Measurements from ENCODE around the gene HMG20A. TPM values are rescaled to one million over a fixed set of nuclear protein-coding genes. Genes with fewer than 3 reads are reported as not detected.

Gene HMG20A
- total RNA-seq, 1 experiment from 2014 or later = 29.5 TPM

DNA sequence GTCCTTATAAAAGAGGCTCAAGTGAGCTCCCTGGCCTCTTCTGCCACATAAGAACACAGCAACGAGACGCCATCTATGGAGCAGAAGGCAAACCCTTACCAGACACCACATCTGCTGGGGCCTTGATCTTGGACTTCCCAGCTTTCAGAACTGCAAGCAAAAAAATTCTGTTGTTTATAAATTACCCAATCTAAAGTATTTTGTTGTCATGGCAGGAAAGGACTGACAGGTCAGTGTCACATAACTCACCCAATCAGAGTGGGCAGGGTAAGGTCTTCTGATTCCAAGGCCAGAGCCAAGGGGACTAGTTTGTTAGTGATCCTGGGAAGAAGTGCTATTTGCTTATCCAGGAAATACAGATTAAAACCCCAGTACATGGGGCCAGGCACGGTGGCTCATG is 98.9 kb downstream of the HMG20A start:
- no peak for DNase-seq (ENCODE audit: low read depth, low spot score)
- in situ Hi-C loops (cut with HindIII; ENCODE audit: low pct_unique_long_range_greater_than_20kb, low sequenced_read_pairs) = no loop called here

DNA sequence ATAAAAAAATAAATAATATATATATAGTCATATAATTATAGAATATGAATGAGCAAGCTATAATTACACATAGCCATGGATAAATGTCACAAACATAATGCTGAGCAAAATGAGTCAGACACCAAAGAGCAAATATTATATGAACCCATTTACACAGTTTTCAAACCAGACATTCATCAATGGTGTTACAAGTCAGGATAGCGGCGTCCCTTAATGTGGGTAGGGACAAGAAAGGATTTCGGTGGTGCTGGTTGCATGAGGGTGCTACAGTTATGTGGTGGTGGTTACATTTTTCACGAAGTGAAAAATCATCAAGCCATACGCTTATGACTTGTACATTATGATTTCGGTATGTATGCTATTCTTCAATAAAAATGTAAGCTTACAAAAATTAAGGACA is 100.5 kb downstream of the HMG20A start:
- DNase-seq (ENCODE audit: low read depth, low spot score) = no peak
- in situ Hi-C loops (cut with HindIII; ENCODE audit: low pct_unique_long_range_greater_than_20kb, low sequenced_read_pairs) = no loop called here

DNA sequence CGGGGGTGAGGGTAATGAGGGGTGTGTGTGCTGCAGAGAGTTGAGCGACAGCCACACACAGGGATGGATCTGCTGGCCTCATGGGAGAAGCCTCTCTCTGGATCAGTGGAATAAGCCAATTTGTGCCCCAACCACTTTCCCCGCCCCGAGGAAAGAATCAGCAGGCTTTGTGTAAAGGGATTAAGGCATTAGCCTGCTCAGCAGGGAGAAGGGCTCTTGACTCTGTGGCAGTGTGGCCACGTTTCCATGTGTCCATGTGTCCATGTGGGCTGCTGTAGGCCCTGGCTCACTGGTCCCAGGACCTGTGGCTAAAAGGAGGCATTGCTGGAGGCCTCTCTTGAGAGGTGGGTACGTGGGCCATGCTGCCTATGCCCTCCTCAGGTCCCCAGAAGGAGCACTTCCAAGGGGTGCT is 104.7 kb downstream of the HMG20A start:
- in situ Hi-C loops (cut with HindIII; ENCODE audit: low pct_unique_long_range_greater_than_20kb, low sequenced_read_pairs) = no loop called here
- no peak for DNase-seq (ENCODE audit: low read depth, low spot score)

DNA sequence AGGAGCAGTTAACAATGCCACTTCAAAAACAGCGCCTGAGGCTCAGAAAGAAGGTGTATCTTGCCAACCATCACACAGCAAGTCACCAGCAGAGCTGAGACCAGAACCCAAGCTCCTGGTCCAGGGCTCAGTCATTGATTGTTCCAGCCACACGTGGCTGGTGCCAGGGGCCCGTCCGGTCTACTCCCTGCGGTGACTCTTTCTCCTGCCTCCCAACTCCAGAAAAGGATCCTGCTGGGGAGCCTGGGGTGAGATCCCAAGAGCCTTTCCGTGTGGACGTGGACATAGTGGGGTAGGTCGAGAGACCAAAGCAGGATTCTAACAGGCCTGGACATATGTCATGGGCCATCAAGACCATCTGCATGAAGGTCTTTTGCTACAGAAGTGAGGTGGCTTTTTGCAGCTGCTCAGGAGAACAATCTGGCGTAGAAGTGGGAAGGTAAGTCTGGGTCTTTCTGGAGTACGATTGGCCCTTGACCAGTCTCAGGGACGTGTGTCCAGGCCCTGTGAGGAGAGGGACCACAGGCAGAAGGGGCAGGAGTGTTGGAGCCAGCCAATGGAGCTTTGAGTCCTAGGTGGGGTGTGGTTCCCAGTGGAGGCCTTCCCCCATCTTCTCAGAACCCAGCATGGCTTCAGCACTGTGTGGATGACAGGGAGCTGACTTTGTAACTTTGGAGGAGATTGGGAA is 105.4 kb downstream of the HMG20A start:
- in situ Hi-C loops (cut with HindIII; ENCODE audit: low pct_unique_long_range_greater_than_20kb, low sequenced_read_pairs) = no loop called here
- DNase-seq (ENCODE audit: low read depth, low spot score) = no peak

DNA sequence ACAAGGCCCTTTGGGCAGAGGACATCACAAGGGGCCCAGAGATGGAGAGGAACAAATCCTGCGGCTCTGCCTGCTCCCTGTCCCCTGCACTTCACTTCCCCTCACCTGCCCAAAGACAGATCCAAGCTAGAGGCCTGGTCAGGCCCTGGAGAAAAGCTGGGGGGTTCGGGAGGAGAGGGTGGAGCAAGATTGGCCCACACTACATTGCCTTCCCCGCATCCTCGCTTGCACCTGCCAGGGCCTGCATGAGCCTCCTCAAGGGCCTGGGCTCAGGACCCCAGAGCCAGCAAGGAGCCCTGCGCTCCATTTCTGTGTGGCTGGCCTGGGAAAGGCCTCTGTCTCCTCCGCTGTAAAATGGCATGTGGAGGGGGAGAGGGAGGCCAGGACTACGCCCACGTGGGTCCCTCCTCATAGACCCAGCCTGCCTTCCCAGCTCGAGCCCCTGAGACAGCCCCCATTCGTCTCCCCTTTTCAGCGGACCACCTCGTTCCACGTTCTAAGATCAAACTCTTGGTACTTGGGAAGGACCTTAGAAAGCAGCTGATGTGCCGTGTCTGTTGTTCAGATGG is 106.0 kb downstream of the HMG20A start:
- DNase-seq (ENCODE audit: low read depth, low spot score) = no peak
- in situ Hi-C loops (cut with HindIII; ENCODE audit: low pct_unique_long_range_greater_than_20kb, low sequenced_read_pairs) = no loop called here

DNA sequence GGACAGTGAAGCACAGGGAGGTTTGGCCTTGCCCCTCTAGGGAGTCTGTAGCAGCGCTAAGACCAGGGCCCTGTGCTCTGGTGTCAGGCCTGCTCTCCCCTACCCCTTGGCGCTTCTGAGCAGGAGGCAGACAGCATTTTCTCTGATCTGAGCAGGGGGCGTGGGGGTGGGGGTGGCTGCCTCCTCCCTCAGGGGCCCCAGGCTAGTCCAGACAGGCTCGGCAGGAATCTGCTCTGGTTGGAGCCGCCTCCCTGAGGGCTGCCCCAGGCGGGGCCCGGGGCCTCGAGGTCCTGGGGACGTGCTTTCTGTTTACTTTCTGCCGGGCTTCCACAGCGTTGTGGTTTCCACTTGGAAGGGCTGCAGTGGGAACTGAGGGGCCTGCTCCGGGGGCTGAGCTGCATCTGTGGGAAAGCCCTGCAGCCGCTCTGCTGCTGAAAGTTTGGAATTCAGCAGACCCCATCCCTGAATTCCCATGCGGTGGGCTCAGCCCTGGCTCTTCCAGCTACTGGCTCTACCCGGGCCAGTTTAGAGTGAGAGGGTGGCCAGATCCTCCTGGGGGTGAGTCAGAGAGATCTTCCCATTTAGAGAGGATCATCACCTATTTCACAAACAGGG is 106.6 kb downstream of the HMG20A start:
- in situ Hi-C loops (cut with HindIII; ENCODE audit: low pct_unique_long_range_greater_than_20kb, low sequenced_read_pairs) = no loop called here
- no peak for DNase-seq (ENCODE audit: low read depth, low spot score)

DNA sequence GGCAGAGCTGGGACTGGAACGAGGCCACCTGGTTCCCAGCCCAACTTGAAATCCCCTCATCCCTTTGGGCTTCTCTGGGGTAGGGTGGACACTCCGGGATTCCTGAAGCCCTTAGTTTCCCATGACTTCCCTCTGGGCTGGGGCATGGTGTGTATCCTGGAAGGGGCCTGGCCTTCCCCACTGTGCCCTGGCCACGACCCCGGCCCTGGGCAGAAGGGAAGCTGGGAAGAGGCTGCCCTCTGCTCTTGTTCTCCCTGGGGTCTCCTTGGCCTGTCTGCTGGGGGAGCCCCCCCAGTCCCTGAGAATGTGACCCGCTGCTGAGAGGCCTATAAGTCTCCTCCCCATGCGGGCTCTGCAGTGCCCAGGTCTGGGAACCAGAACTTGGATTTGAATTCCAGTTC is 107.1 kb downstream of the HMG20A start:
- in situ Hi-C loops (cut with HindIII; ENCODE audit: low pct_unique_long_range_greater_than_20kb, low sequenced_read_pairs) = no loop called here
- no peak for DNase-seq (ENCODE audit: low read depth, low spot score)

DNA sequence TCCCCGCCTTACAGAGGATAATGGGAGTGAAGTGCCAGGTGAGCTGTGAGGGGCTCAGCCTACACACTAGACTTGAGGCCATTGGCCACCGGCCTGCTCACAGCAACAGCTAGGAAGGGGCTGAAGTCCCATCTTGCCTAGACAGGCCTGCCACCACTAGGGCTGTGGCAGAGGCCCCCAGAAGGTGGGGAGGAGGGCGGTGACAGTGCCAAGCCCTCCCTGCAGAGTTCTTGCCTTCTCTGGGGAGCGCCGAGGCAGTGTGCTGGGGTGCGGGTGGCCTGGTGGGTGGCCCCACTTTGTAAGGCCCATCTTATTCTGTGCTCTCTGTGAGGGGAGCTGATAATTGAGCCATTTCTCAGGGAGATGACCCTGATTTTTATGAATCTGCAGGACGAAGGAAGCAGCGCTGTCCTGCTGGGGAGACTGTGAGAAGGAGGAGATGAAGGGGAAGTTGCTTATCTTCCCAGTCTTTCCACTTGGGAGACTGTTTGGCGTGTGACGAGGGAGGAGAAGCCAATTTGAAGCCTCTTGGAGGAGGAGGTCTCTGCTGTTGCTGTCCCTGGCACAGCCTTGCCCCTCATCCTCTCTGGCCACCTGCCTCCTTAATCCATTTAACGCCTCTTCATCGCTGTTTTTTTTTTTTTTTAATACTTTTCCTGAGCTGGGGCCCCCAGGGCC is 107.7 kb downstream of the HMG20A start:
- DNase-seq (ENCODE audit: low read depth, low spot score) = no peak
- in situ Hi-C loops (cut with HindIII; ENCODE audit: low pct_unique_long_range_greater_than_20kb, low sequenced_read_pairs) = no loop called here

DNA sequence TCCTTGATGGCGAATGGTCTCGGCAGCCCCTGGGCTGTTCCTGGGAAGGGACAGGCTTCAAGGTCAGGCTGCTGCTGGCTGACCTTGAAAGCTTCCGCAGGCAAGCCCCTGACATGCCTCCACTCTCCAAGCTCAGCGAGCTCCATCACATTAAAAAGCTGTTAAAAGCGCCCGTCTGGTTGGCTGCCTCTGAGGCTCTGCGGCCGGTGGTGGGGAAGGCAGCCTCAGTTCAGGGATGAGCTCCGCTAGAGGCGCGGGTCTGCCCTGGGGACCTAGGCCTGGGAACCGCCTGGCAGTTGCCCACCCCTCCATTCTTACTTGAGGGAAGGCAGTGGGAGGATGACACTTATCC is 108.3 kb downstream of the HMG20A start:
- in situ Hi-C loops (cut with HindIII; ENCODE audit: low pct_unique_long_range_greater_than_20kb, low sequenced_read_pairs) = no loop called here
- no peak for DNase-seq (ENCODE audit: low read depth, low spot score)

DNA sequence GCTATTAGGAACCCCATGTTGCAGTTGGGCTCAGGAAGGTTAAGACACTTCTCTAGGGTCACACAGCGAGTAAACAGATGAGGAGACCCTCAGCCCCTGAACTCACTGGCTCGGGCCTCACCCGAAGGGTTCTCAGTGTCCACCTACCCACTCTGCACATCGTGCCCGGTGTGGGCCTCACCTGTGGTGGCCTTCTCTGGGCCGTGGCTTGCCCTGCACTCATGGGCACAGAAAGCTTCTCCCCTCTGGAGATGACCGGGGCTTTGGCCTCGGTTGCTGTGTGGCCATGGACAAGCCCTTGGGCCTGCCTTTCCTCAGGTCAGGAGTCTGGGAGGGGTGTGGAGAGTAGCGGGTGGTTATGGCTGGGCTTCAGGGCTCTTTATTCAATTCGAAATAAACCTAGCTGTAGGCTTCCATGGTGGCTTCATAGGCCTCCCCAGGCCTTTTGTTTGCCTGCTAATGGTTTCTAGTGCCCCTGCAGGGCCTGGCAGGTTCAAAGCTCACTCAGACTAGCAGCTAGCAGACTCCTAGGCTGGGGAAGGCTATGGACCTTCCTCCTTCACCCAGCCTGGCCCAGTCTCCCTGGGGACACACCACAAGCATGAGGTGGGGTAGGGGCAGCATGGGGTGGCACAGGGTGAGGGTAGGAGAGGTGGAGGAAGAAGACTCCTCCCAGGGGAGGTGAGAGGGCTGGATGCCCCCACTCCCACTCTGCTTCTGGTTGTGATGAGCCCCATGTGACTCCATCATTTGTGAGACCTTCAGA is 108.9 kb downstream of the HMG20A start:
- in situ Hi-C loops (cut with HindIII; ENCODE audit: low pct_unique_long_range_greater_than_20kb, low sequenced_read_pairs) = no loop called here
- no peak for DNase-seq (ENCODE audit: low read depth, low spot score)

DNA sequence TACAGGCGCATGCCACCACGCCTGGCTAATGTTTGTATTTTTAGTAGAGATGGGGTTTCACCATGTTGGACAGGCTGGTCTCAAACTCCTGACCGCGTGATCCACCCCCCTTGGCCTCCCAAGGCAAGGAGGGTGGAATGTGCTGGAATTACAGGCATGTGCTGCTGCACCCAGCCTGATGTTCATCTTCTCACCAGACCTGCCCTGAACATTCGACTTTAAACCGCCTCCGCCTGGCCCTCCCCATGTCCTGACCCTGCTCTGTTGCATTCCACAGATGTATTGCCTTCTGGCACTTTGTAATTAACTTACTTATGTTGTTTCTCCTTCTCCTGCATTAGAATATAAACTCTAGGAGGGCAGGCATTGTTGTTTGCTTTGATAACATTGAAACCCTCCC is 109.9 kb downstream of the HMG20A start:
- DNase-seq (ENCODE audit: low read depth, low spot score) = no peak
- in situ Hi-C loops (cut with HindIII; ENCODE audit: low pct_unique_long_range_greater_than_20kb, low sequenced_read_pairs) = no loop called here

DNA sequence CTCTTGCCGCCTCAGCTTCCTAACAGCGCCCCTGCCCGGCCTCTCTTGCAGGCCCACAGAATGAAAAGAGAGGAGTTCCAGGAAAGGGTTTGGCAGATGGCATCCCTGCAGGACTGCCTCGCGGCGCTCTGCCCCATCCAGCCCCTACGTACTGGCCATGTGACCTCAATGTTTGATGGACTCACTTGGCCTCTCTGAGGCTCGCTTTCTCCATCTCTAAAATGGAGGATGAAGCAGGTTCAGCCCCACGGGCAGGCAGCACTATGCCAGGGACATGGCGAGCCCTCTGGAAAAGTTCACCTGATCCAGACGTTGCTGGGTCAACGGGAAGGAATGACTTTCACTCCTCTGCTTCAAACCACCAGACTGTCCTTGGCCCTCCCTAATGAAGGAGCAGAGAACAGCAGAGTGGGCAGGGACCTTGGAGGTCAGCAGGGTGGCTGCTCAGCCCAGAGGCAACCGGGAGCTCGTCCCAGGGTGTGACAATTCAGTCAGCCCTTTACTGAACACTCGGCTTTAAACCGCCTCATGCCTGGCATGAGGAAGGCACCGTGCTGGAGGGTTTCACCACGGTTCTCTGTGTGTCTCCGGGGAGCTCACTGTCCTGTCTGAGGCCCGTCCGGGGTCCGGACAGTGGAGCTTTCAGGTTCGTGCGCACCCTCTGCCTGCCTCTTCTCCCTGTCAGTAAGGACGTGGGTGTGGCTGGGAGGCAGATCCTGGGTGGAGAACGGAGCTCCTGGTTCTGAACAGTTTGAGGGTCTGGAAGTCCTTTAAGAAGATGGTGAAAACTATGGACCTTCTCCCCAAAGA is 110.7 kb downstream of the HMG20A start:
- in situ Hi-C loops (cut with HindIII; ENCODE audit: low pct_unique_long_range_greater_than_20kb, low sequenced_read_pairs) = no loop called here

DNA sequence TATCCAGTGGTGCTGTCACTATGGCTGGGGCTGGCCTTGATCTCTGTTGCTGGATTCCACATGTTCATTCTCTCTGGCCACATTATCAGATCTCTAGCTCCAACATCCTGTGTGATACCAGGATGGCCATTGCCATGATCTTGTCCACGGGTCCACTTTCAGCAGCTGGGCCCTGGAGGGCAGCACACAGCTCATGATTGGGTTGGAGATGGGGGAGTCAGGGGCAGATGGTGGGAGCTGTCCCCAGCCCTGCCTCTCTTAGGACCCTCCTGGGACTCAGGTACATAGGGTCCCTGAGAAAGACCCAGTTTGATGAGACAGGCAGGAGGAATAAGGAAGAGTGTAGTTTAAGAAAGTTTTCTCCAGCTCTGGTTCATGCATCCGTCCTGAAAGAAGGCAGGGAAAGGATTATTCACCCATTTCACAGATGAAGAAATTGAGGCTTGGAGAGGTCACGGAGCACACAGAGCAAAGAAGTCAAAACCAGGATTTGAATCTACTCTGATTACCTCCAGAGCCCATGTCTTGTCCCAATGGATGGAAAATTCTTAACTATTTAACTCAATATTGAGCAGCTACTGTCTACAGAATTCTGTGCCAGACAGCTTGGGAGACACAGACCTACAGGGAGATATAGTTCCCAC is 111.5 kb downstream of the HMG20A start:
- in situ Hi-C loops (cut with HindIII; ENCODE audit: low pct_unique_long_range_greater_than_20kb, low sequenced_read_pairs) = no loop called here
- DNase-seq (ENCODE audit: low read depth, low spot score) = no peak

More for the DNA sequence above, 110.7 kb downstream of the HMG20A start:
- no peak for DNase-seq (ENCODE audit: low read depth, low spot score)

DNA sequence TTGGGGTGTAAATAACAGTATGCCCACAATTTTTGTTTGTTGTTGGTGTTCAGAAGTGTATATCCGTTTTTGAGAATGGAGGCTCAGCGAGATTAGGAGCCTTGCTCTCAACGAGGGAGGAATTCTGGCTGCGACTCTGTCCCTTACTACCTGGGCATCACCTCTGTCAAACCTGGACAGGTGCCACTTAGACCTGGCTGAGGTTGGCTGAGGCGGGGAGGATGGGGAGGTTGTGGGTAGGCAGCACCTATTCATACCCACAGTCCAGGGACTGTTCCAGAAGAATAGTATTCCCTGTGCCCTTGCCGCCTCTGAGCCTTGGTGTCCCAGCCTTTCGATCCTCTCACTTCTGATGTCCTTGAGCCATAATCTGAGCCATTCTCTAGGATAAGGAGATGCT is 112.2 kb downstream of the HMG20A start:
- DNase-seq (ENCODE audit: low read depth, low spot score) = no peak
- in situ Hi-C loops (cut with HindIII; ENCODE audit: low pct_unique_long_range_greater_than_20kb, low sequenced_read_pairs) = no loop called here

DNA sequence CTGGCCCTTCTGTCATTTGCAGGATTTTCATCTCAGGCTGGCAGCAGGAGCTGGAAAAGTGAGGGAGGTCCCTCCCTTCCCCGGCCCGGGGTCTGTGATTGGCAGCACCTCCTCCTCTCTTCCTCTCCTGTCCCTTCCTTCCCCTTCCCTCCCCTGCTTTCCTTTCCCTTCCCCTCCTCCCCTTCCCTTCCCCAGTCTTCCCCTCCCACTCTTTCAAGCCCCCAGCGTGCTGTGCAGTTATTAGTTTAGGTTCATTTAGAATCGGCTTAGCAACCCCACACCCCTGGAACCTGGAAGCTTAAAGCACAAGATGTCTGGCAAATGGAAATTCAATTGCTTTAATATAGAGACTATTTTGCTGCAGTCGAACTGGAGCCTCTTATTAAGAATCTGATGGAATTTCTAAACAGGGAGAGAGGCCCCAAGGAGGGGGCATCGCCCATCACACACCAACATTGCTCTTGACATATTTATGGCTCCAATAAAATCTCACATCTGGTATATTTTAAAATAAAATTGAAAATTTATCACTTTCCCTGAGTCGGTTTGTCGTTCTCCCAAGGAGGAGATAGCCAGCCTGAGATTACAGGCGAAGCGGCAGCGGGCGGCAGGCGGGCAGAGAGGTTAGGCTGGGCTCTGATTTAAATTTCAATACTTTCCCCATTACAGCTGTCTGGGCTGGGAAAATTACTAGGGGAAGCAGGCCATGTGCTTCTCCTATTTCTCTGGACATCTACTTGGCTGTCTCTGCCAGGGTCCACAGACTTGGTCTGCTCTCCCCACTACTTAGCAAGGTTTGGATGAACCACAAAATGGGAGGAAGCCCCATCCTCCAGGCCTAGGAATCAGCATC is 113.1 kb downstream of the HMG20A start:
- in situ Hi-C loops (cut with HindIII; ENCODE audit: low pct_unique_long_range_greater_than_20kb, low sequenced_read_pairs) = no loop called here
- no peak for DNase-seq (ENCODE audit: low read depth, low spot score)
